Activated naive CD4-positive, alpha-beta T cell treated with anti-CD3 and anti-CD28 coated beads, Interleukin-2, amount 50 U/mL, for 72 hours (primary cell): ENCODE data around the gene LCOR. TPM values are rescaled to one million over a fixed set of nuclear protein-coding genes. Genes with fewer than 3 reads are reported as not detected.

Experiments used
- ATAC-seq, 2 donors: fragments of 150-1000 bp; cut with Tn5 transposase; 2 replicates each; pipeline ENCODE4 v1.10.0; 2021; ENCODE audit warnings: mild to moderate bottlenecking in 2 of 2, moderate library complexity in 2 of 2
- DNase-seq, 2 donors: peaks; one replicate each; pipeline ENCODE4 v3.0.0; 2021 to 2022; ENCODE audit warnings: low spot score in 2 of 2
- H3K27ac Mint-ChIP-seq, 2 donors: one replicate each; pipeline ENCODE4 v1.8.0; 2022; ENCODE audit warnings: mild to moderate bottlenecking in 2 of 2, mixed read lengths in 2 of 2
- H3K36me3 Mint-ChIP-seq, 2 donors: one replicate each; pipeline ENCODE4 v1.8.0; 2022; ENCODE audit warnings: mixed read lengths in 2 of 2
- H3K9me3 Mint-ChIP-seq, 2 donors: one replicate each; pipeline ENCODE4 v1.8.0; 2022; ENCODE audit warnings: mixed read lengths in 2 of 2
- total RNA-seq, 2 donors: library from RNA; stranded (reverse); gene quantifications; one replicate each; pipeline ENCODE4 v1.2.3, GENCODE V29; 2022

The LCOR gene
- total RNA-seq, 2 donors from 2014 or later = 27.1 to 30.0 TPM

DNA sequence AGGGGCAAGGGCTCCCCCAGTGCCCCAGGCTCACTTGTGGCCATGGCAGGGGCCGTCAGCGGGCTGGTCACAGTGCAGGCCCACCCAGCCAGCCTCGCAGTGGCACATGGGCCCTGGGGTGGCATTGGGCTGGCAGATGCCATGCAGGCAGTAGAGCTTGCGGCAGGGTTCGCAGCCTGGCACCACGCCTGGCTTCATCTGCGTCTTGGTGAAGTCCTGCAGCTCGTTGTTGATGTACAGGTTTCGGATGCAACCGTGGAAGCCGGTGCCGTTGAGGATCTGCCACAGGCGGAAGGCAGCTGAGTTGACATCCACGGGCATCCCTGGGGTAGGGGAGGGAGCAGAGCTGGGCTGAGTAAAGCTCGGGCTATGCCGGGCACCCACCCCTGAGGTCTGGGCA lies 170.6 kb downstream of the LCOR start:
- DNase-seq (no peak), ATAC-seq (no peak)
- H3K27ac Mint-ChIP-seq = no peak overlapping the region
- peaks cover 18 to 19% of the 10 kb centered on the region in 2 donors for H3K9me3 Mint-ChIP-seq
- peaks cover 14 to 18% of the 10 kb centered on the region in 2 donors for H3K36me3 Mint-ChIP-seq

DNA sequence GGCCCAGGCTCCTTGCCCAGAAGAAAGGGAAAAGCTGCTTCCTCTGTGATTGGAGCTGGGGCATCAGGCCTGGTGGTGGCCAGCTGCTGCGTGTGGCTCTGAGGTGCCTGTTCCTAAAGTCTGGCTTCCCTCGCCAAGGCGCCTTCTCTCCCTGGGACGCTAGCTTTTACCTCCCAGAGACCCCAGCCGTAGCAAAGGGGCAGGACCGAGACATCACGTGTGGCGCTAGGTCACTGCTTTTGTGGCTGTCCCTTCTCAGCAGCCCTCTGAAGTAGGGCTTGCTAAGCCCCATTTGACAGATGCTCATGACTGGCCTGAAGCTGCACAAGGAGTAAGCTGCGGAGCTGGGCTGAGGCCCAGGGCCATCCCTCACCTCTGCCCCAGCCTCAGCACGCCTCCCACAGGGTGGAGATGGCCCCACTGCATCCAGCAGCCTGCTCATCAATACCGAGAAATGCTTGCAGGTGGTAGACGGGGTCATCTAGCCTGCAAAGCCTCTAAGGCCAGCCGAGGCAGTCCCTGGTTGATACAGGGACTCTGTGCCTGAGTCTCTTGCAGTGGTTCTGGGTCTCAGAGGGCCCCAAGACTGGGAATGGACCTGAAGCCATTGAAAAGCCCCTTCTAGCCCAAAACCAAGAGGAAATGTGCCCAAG lies 171.2 kb downstream of the LCOR start:
- Mint-ChIP-seq H3K36me3 (peaks cover 19 to 20% of the 10 kb centered on the region in 2 donors), H3K27ac (no peak overlapping the region), H3K9me3 (peaks cover 20 to 22% of the 10 kb centered on the region in 2 donors)
- ATAC-seq (no peak), DNase-seq (no peak)

DNA sequence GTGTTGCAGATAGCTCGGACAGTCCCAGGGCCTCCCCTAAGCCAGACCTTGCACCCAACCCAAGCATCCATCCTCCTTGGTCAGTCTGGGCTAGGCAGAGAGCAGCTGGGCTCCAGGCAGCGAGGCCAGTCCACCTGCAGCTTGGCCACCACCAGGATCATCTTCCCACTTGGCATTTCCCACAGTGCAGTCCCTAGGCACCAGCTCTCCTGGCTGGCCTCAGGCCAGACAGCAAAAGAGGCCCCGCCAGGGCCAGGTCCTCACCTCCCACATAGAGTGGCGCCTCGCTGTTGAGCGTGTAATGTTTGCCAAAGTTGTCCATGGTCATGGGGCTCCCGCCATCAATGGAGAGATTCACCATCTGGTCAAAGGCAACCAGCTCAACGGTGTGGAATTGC lies 171.7 kb downstream of the LCOR start:
- H3K36me3 Mint-ChIP-seq = peaks cover 19 to 20% of the 10 kb centered on the region in 2 donors
- ATAC-seq = no peak

DNA sequence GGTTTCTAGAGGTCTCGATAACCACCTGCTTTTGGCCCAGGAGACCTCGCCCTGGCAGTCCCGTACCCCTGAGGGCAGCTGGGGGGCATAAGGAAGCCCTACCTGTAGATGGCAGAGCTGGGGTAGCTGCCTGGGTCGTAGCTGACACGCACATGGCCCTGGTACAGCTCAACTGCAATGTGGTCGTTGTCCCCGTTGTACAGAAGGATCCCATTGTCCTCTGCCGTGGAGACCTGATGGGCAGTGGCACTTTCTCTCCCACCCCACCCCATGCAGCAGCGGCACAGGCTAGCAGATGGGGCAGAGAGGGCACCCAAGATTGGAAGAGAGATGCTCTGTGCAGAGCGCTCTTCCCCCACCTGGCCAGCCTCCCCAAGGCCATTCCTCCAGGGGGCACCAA lies 172.5 kb downstream of the LCOR start:
- Mint-ChIP-seq H3K36me3 (peaks cover 19 to 20% of the 10 kb centered on the region in 2 donors), H3K9me3 (peaks cover 20 to 22% of the 10 kb centered on the region in 2 donors), H3K27ac (no peak overlapping the region)
- DNase-seq = no peak
- ATAC-seq = no peak

More for the DNA sequence above, 171.7 kb downstream of the LCOR start:
- no peak overlapping the region for H3K27ac Mint-ChIP-seq
- no peak for DNase-seq
- peaks cover 20 to 22% of the 10 kb centered on the region in 2 donors for H3K9me3 Mint-ChIP-seq

DNA sequence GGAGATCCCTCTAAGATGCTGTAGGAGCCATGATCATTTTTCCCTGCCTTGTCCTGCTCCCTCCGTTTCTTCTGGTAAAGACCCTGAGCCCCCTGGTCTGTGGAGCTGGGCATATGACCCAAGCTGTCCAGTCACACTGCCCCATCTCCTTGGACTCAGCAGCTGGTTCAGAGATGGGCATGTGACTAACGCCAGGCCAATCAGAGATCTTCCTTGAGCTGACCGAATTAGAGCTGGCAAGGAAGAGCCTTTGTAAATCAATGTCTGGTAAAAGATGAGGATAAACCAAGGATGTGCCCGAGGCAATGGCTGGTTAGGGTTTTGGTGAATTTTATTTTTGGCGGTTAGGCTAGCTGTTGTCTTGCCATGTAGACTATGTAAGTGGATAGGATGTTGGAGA lies 173.3 kb downstream of the LCOR start:
- DNase-seq = no peak
- H3K27ac Mint-ChIP-seq = no peak overlapping the region
- H3K36me3 Mint-ChIP-seq = peaks cover 19 to 20% of the 10 kb centered on the region in 2 donors
- peaks cover 20 to 22% of the 10 kb centered on the region in 2 donors for H3K9me3 Mint-ChIP-seq
- no peak for ATAC-seq

DNA sequence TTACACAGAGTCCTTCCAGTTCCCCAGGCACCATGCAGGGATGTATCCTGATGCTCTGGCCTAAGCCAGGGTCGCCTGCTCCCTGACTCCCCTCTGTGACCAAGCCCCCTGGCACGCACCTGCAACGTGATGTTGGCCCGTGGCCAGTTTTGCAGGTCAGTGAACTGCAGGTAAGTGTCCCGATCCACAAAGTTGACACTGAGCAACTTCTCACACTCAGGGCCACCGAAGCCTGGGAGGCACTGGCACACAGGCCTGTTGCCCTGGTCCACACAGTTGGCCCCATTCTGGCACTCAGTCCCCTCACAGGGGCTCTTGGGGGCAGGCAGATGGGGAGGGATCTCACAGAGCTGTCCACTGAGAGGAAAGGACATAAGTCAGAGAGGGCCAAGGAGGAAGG lies 174.3 kb downstream of the LCOR start:
- no peak for DNase-seq
- no peak for ATAC-seq
- peaks cover 20 to 22% of the 10 kb centered on the region in 2 donors for H3K9me3 Mint-ChIP-seq
- H3K27ac Mint-ChIP-seq = no peak overlapping the region
- peaks cover 19 to 20% of the 10 kb centered on the region in 2 donors for H3K36me3 Mint-ChIP-seq

DNA sequence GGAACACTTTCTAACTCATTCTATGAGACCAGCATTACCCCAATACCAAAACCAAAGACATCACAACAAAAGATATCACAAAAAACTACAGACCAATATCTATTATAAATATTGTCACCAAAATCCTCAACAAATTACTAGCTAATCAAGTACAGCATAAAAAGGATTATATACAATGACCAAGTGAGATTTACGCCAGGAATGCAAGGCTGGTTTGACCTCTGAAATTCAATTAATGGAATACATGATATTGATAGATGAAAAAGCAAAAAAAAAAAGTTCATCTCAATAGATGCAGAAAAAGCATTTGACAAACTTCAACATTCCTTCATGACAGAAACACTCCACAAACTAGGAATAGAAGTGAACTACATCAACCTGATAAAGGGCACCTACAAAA lies 175.3 kb downstream of the LCOR start:
- ATAC-seq = no peak
- no peak overlapping the region for H3K27ac Mint-ChIP-seq
- DNase-seq = no peak
- H3K9me3 Mint-ChIP-seq = peaks cover 20 to 22% of the 10 kb centered on the region in 2 donors
- peaks cover 19 to 20% of the 10 kb centered on the region in 2 donors for H3K36me3 Mint-ChIP-seq

DNA sequence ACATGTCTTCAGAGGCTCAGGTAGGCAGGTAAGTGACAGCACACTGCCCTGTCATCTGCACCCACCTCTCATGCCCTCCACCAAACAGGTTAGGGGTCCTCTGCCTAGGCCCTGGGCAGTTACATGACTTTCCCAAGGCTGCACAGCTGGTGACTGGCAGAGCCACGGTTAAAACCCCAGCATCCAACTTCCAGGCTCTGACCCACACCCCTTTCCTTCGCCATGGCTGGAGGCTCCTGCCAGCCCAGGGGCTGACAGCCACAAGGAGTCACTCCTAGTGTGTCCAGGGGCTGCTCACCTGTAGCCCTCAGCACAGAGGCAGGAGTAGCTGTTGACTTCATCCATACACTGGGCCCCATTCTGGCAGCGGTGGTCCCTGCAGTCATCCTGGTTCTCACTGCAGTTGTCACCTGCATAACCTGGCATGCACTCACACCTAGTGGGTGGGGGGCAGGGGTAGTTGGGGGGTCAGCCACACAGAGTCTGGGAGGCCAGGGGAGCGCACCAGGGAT lies 178.7 kb downstream of the LCOR start:
- Mint-ChIP-seq H3K27ac (no peak overlapping the region), H3K36me3 (peaks cover 17 to 19% of the 10 kb centered on the region in 2 donors), H3K9me3 (peaks cover 16 to 17% of the 10 kb centered on the region in 2 donors)
- ATAC-seq = no peak
- no peak for DNase-seq

DNA sequence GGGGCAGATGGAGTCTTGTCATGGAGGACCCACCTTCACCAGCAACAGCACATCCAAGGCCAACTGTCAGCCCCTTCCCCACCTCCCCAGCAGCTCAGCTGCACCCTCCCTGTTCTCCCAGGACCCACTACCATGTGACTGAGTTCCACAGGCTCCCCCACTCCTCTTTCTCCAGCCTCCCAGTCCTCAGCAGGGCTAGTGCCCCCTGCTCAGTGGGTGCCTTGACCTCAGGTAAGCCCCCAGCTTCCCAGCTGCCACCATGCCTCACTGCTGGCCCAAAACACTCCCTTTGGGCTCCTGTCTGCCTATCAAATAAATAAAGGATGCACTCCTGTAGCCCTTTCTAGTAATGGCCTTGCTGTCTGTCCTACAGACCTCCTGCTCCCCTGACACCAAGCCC lies 179.3 kb downstream of the LCOR start:
- DNase-seq (no peak), ATAC-seq (no peak)
- H3K36me3 Mint-ChIP-seq = peaks cover 15 to 17% of the 10 kb centered on the region in 2 donors
- no peak overlapping the region for H3K27ac Mint-ChIP-seq
- peaks cover 14 to 15% of the 10 kb centered on the region in 2 donors for H3K9me3 Mint-ChIP-seq

DNA sequence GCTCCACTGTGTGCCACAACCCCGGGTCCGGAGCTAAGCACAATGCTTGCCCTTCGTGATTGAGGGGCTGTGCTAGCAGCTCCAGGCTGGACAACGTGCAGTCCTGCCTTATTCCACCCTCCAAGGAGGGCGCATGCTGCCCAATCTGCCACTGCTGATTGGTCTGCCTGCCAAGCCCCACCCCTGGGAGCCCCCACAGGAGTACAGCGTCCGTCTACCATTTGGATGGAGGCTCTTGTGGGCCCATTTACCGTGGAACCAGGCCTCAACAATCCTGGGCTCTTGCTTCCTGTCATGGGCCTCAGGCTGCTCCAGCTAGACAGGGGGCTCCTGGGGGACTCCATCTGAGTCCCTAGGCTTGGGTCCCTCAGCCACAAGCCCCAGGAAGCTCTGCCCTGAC lies 180.4 kb downstream of the LCOR start:
- DNase-seq (no peak), ATAC-seq (no peak)
- peaks cover 4 to 7% of the 10 kb centered on the region in 2 donors for H3K36me3 Mint-ChIP-seq

DNA sequence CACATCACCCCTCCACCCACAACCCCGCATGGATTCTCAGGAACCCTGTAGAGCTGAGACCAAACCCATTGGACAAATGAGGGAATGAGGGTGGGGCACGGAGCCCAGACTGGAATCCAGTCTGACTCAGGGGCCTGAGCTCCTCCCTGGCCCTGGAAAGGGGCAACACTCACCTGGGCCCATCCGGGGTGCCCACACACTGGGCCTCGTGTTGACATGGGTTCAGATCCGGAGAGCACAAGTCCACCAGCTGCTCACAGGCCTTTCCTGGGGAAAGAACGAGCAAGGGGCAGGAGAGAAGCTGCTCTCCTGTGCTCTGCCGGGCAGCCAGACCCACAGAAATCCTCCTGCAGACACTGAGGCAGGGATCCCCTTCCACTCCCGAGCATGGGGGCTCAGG lies 181.5 kb downstream of the LCOR start:
- ATAC-seq (no peak), DNase-seq (no peak)
- no peaks in the 10 kb centered on the region for H3K36me3 Mint-ChIP-seq
- H3K9me3 Mint-ChIP-seq = no peaks in the 10 kb centered on the region
- no peak overlapping the region for H3K27ac Mint-ChIP-seq

More for the DNA sequence above, 180.4 kb downstream of the LCOR start:
- Mint-ChIP-seq H3K27ac (no peak overlapping the region), H3K9me3 (peaks cover 4 to 5% of the 10 kb centered on the region in 2 donors)

DNA sequence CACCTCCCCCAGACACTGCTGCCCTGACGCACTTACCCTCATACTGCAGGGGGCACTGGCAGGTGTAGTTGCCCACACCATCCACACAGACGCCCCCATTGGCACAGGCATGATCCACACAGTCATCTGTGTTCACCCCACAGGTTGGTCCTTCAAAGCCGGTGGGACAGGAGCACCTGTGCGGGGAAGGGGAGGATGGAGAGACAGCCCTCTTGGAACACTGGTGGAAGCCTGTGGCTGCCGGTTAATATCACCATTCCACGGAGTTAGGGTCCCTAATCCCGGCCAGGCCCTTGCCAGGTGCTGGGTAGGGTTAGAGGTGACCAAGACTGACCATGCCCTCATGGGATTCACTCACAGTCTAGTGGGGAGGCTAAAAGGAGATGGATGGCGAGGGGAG lies 181.9 kb downstream of the LCOR start:
- no peak for ATAC-seq
- H3K36me3 Mint-ChIP-seq = no peaks in the 10 kb centered on the region

DNA sequence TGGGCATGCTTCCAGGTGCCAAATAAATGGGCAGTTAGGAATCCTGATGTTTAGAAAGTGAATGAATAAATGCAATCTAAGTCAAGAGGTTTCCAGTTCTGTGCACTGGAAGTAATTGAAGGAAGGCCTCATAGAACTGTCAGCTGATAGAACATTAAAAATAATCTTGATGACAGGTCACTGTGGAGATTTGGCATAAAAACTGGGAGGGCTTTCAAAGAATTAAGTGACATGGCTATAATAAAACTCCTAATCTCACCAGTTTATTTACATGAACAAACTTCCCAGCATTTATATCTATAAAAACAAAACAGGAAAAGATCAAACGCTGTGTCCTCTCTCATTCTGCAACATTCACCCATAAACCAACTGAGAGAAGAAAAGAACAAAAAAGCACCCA lies 183.1 kb downstream of the LCOR start:
- ATAC-seq (no peak), DNase-seq (no peak)
- H3K9me3 Mint-ChIP-seq = no peaks in the 10 kb centered on the region
- H3K36me3 Mint-ChIP-seq = no peaks in the 10 kb centered on the region
- H3K27ac Mint-ChIP-seq = no peak overlapping the region

More for the DNA sequence above, 181.9 kb downstream of the LCOR start:
- no peak for DNase-seq
- peak overlapping the region in 1 of 2 donors; percentile 53 for H3K27ac Mint-ChIP-seq
- no peaks in the 10 kb centered on the region for H3K9me3 Mint-ChIP-seq

DNA sequence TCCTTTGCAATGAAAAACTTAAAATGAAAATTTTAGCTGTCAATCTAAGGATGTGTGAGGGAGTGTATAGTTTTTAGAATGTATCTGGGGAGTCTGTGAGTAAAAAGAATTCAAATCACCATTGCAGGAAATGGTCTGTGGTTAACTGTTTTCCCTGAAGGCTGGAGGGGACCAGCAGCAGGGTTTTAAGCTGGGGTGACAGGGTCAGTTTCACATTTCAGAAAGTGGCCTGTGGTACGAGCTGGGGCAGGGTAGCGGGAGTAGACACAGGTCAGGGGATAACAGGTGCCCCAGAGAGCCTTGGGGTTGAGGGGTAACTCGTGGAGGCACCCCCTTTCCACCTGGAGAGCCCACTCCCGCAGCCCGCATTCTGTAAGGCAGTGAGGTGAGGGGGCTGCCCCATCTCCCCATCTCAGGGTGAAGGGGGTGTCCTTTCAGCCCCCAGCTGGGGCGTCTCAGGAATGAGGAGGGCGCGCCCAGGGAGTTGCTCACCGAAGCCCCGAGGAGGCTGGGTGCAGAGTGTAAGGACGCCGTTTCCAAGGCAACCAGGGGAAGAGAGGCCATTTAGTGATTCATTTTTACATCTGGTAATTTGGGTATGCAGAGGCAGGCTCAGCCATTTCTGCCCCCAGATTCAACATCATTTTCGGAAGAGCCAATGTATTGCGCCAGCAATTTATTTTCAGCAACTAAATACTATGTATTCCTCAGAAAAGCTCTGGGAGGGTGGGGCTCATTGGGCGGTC lies 184.8 kb downstream of the LCOR start:
- DNase-seq = peak in 1 of 2 donors; percentile 31
- ATAC-seq = peak; percentile 71 to 91
- Mint-ChIP-seq H3K36me3 (no peaks in the 10 kb centered on the region), H3K27ac (peak overlapping the region; percentile 84 to 93), H3K9me3 (no peaks in the 10 kb centered on the region)

DNA sequence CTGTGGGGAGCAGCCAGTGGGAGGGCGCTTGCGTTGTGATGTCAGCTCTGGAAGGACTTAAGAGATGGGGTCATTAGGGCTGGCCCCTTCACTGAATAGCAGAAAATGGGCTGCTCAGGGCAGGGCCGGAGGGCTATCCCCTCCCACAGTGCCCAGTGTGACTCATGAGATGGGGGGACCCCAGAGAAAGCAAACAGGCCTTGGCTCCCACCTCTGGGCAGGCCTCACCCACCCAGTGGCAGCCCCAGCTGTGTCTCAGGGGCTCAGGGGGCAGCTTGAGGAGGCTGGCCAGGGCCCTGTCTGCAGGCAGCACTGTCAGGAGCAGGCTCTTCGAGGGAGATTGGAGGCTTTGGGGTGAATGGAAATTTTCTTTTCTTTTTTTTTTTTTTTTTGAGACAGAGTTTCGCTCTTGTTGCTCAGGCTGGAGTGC lies 185.4 kb downstream of the LCOR start:
- ATAC-seq = peak; percentile 7 to 8

DNA sequence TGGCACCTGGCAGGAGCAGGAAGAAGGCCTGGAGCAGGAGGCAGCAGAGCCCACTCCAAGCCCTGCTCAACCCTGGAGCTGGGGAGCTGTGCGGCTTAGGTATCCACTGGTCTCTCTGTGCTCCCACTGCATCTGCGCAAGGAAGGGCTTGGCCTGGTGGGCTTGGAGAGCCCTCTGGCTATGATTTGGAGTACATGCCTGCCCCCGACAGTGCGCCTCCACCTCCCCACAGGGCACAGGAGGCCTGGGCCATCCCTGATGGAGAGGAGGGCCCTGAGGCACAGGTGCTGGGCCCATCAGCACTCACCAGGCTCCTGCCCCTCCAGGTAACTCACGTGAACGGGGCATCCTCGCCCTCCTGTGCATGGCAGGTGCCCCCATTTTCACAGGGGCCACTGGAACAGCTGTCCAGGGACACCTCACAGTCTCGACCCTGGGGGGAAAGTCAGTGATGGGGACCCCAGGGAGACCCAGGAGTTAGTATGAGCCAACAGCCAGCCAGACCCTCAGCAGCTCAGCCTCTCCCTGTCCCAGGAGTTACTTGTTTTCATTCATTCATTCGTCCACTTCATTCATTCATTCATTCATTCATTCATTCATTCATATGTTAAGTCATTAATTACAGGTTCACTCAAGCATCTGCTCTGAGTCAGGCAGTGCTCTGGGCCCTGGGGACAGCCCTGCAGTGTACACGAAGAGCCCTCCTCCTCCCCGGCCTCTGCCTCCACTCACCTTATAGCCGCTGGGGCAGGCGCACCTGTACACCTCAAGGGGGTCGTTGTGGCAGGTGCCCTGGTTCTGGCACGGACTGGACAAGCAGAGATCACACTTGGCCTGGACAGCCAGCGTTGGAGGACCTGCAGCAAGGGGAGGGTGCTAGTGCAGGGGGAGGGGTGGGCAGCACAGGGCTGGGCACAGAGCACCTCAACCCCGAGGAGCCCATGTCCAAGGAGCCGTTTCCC lies 186.4 kb downstream of the LCOR start:
- DNase-seq (peak in 1 of 2 donors; percentile 48), ATAC-seq (no peak)
- H3K9me3 Mint-ChIP-seq = no peaks in the 10 kb centered on the region
- no peaks in the 10 kb centered on the region for H3K36me3 Mint-ChIP-seq
- no peak overlapping the region for H3K27ac Mint-ChIP-seq

More for the DNA sequence above, 185.4 kb downstream of the LCOR start:
- H3K36me3 Mint-ChIP-seq = no peaks in the 10 kb centered on the region
- no peaks in the 10 kb centered on the region for H3K9me3 Mint-ChIP-seq
- H3K27ac Mint-ChIP-seq = peak overlapping the region; percentile 12 to 84
- DNase-seq = no peak
